HUDEP-2 (cell line): ENCODE data around the gene PNMA8A.
A peak's percentile ranks its signal among the peaks of the same experiment; 100 is the strongest.
"Not testable (repeated sequence)": the region's sequence is repeated elsewhere in the genome, so short reads cannot be mapped to it uniquely, and the experiment has no call there.

Experiments used
- DNase-seq, 76 experiments: peaks; one replicate each; lab custom pipeline; 2025; ENCODE audit not compliant: unreplicated experiment in 76 of 76; lab: John Stamatoyannopoulos, UW

PNMA8A gene

DNA sequence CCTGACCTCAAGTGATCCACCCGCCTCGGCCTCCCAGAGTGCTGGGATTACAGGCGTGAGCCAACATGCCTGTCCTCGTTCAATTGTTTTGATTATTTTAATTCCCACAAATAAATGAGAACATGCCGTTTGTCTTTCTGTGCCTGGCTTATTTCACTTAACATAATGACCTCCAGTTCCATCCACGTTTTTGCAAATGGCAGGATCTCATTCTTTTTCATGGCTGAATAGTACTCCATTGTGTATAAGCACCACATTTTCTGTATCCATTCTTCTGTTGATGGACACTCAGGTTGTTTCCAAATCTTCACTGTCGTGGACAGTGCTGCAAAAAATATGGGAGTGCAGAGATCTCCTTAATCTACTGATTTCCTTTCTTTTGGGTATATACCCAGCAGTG lies 37.9 kb downstream of the PNMA8A start:
- not testable (repeated sequence) for DNase-seq

DNA sequence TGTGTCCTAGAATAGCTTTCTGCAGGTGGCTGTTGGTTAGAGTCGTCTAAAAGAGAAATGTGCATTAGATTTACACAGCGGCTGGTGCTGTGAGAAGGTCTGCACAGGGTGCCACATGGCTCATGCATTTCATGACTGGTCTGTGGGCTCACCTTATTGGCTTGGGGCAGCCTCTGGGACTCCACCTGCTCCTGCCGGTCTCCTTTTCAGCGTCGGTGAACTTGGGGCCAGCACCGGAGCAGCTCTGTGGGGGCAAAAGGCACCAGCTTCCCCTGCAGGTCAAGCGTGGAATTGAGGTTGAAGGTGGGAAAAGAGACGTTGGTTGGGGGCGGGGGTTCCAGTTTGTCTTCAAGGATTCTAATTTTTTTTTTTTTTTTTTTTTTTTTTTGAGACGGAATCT lies 39.5 kb downstream of the PNMA8A start:
- DNase-seq = no peak

DNA sequence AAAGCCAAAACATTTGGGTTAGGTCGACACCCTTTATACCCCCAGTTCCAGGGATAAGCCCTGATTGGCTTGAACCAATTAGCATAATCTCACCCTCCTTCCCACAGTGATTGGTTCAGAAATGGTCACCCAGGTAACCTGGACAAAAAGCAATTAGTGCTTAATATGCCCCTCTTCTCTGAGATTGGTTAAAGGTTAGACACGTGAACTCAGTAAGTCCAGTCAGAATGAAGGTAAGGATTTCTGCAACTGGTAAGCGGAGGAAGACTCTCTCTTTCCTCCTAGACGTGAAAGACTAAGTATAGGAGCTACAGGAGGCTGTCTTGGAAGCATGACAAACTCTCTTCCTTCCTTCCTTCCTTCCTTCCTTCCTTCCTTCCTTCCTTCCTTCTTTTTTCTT lies 41.4 kb downstream of the PNMA8A start:
- no peak for DNase-seq

DNA sequence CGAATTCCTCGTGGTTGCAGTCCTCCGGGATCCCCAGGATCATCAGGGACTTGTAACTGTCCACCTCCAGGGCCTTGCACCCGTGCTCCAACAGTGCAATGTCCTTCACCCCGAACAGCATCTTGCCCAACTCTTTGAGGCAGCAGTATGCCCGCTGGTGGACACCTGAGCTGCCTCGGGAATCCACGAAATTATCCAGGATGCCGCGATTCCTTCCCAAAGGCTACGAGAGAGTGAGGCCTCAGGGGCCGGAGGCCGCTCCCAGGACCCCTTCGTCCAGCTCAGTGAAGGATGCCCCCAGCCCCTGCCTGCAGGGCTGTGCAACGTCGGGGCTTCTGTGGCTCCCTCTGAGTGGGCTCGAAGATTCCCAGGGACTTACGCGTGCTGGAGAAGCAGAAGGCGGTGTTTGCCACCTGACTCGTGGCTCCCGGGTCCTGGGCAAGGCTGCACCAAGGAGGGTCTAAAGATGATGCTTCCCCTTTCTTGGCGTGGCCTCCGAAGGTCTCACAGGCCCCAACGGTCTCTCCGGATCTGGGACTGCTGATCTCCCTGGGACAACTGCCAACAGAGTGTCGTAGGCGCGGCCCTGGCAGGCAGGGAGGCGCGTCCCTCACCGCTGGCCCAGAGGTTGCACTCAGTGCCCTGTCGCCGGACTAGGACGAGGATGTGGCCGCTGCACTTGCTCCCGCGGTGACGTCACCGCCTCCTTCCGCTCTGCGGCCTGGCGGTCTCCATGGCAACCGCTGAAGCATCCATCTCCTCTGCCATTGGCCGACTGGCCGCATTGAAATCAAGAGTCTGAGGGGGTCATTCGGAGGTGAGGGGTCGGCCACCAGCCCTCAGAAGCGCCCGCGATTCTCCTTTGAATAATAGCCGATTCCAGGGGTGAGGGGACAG lies 42.9 kb downstream of the PNMA8A start, which contains the start of gene PNMA8C:
Gene PNMA8C, minus strand, starts transcription at position 698 of the 897 bp plus-strand sequence. Its CDS starts 577 bp downstream, at position 121.
- peak in 71 of 76 experiments; percentile 18 to 84 (median 60) for DNase-seq

- no peak for DNase-seq
Observed at GRCh38 chr19:46427518-46428045, 43.8 kb downstream of the PNMA8A start.

- DNase-seq = no peak
Observed at GRCh38 chr19:46426506-46427162, 44.7 kb downstream of the PNMA8A start.

GRCh38 chr19:46426035-46426505 lies 45.3 kb downstream of the PNMA8A start:
- no peak for DNase-seq

DNA sequence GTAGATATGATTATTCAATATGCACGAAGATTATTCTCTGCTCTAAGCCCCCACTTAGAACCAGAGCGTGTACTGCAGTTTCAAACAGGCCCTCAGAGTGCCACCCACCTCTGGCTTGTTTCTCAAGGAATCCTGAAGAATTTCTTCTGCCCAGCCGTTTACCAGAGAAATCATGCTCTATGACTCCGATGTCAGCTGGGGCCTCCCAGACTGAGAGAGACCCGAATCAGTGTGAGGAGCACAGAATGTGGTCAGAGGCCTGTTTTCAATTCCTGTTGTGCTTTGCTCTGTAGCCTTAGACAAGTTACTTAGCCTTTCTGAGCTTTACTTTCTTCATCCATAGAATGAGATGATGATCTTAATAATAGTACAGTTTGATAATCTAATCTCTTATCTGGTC lies 48.2 kb downstream of the PNMA8A start:
- no peak for DNase-seq

GRCh38 chr19:46422344-46422743 lies 49.0 kb downstream of the PNMA8A start:
- DNase-seq = no peak

DNA sequence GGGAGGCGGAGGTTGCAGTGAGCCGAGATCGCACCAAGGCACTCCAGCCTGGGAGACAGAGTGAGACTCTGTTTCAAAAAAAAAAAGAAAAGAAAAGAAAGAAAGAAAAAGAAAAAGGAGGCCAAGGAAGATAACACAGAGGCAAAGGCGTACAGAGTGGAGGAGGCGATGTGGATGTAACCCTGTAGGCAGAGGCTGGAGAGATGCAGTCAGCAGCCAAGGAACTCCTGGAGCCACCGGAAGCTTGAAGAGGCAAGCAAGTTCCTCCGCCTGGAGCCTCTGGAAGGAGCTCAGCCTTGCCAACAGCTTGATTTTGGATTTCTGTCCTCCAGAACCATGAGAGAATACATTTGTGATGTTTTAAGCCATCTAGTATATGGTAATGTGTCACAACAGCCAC lies 51.3 kb downstream of the PNMA8A start:
- no peak for DNase-seq
